ENCODE measurements around the gene CLEC10A. TPM values are rescaled to one million over a fixed set of nuclear protein-coding genes. Genes with fewer than 3 reads are reported as not detected.

Gene CLEC10A
- total and polyA plus RNA-seq, 10 of the 15 experiments (the other 5 are each of a cell fraction or from before 2014, with no cell fraction given), result not detected

GRCh38 chr17:7070712-7071111 lies 9.3 kb downstream of the CLEC10A start (continued):
- TF ChIP-seq, protein P1, sequence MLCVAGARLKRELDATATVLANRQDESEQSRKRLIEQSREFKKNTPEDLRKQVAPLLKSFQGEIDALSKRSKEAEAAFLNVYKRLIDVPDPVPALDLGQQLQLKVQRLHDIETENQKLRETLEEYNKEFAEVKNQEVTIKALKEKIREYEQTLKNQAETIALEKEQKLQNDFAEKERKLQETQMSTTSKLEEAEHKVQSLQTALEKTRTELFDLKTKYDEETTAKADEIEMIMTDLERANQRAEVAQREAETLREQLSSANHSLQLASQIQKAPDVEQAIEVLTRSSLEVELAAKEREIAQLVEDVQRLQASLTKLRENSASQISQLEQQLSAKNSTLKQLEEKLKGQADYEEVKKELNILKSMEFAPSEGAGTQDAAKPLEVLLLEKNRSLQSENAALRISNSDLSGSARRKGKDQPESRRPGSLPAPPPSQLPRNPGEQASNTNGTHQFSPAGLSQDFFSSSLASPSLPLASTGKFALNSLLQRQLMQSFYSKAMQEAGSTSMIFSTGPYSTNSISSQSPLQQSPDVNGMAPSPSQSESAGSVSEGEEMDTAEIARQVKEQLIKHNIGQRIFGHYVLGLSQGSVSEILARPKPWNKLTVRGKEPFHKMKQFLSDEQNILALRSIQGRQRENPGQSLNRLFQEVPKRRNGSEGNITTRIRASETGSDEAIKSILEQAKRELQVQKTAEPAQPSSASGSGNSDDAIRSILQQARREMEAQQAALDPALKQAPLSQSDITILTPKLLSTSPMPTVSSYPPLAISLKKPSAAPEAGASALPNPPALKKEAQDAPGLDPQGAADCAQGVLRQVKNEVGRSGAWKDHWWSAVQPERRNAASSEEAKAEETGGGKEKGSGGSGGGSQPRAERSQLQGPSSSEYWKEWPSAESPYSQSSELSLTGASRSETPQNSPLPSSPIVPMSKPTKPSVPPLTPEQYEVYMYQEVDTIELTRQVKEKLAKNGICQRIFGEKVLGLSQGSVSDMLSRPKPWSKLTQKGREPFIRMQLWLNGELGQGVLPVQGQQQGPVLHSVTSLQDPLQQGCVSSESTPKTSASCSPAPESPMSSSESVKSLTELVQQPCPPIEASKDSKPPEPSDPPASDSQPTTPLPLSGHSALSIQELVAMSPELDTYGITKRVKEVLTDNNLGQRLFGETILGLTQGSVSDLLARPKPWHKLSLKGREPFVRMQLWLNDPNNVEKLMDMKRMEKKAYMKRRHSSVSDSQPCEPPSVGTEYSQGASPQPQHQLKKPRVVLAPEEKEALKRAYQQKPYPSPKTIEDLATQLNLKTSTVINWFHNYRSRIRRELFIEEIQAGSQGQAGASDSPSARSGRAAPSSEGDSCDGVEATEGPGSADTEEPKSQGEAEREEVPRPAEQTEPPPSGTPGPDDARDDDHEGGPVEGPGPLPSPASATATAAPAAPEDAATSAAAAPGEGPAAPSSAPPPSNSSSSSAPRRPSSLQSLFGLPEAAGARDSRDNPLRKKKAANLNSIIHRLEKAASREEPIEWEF (IDR thresholded peaks at IDR 0.05; ENCODE audit: insufficient replicate concordance, low read depth, low read length), result no peak

DNA sequence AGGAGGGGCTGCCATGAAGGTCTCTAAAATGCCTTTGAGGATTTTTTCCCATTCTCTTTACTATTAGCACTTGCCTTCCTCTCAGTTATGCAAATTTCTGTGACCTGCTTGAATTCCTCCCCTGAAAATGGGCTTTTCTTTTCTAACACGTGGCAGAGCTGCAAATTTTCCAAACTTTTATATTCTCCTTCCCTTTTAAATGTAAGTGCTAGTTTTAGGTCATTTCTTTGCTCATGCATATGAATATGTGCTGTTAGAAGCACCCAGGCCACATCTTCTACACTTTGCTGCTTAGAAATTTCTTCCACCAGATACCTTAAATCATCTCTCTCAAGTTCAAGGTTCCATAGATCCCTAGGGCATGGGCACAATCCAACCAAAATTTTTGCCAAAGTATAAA lies 11.8 kb downstream of the CLEC10A start:
- Histone ChIP-seq H3K27me3 (replicated peaks in 1 of 2; ENCODE audit: control insufficient read depth in 2 of 2, insufficient read depth in 2 of 2, low read length in 1 of 2) (no peaks in the 10 kb centered on the region), H3K79me2 (ENCODE audit: control insufficient read depth, insufficient read depth, low read length) (no peaks in the 10 kb centered on the region), H3K9me3 (replicated peaks; ENCODE audit: control insufficient read depth, insufficient read depth, low read length) (no peaks in the 10 kb centered on the region; the same call in 2 of the 3 replicates), H3K4me3 (no peak overlapping the region), H3K9ac (ENCODE audit: control insufficient read depth, insufficient read depth, low read length) (no peak overlapping the region), H3K4me2 (ENCODE audit: control insufficient read depth, insufficient read depth) (no peak overlapping the region), H4K20me1 (ENCODE audit: control insufficient read depth, insufficient read depth) (no peaks in the 10 kb centered on the region), H3K27ac (ENCODE audit: control insufficient read depth, insufficient read depth) (no peak overlapping the region), H3K36me3 (ENCODE audit: control insufficient read depth in 2 of 2, insufficient read depth in 2 of 2, low read length in 1 of 2) (no peaks in the 10 kb centered on the region), H3K4me1 (ENCODE audit: control insufficient read depth, insufficient read depth, low read length) (no peaks in the 10 kb centered on the region), H2AFZ (ENCODE audit: control insufficient read depth, low read depth, low read length) (no peak overlapping the region)
- ChIA-PET POLR2A (no interaction called here), CTCF (no interaction called here), RAD21 (ENCODE audit: unreplicated experiment) (interaction anchor here (1.0 kb wide), 1 partner anchor 22 kb away, joined by 3 read pairs; no protein-coding TSS in a partner anchor), SMC1A (ENCODE audit: uncharacterized antibody, unreplicated experiment) (no interaction called here)
- DNase-seq (ENCODE audit: low read depth, low spot score) (no peak), ATAC-seq (no peak), FAIRE-seq (no peak)
- no TSS peak for BruUV-seq (replicated peaks)
- 0% methylated on average over 1 of the region's 1 CpG for WGBS (ENCODE audit: insufficient coverage, insufficient replicate concordance, low lambda C conversion rate, missing lambda C conversion rate)
- in situ Hi-C loops (cut with MboI), result no loop called here
- no peak for TF ChIP-seq TARDBP (IDR thresholded peaks at IDR 0.05; ENCODE audit: borderline replicate concordance)
- no peak for TF ChIP-seq TBL1XR1 (IDR thresholded peaks at IDR 0.05; ENCODE audit: low read depth, low read length)
- TF ChIP-seq CEBPZ (IDR thresholded peaks at IDR 0.05; ENCODE audit: low read depth, low read length), result no peak
- no peak for TF ChIP-seq BHLHE40 (IDR thresholded peaks at IDR 0.05; ENCODE audit: borderline replicate concordance in 1 of 2, low read depth in 2 of 2, low read length in 1 of 2)
- TF ChIP-seq HDGF (IDR thresholded peaks at IDR 0.05), result no peak
- no peak for TF ChIP-seq GATAD2B (conservative IDR thresholded peaks at IDR 0.05; ENCODE audit: low read depth)
- no peak for TF ChIP-seq CREM (IDR thresholded peaks at IDR 0.05; ENCODE audit: low read depth)
- no peak for TF ChIP-seq MEF2B (IDR thresholded peaks at IDR 0.05; ENCODE audit: partially characterized antibody, poor library complexity, severe bottlenecking)
- no peak for TF ChIP-seq WRNIP1 (IDR thresholded peaks at IDR 0.05; ENCODE audit: borderline replicate concordance, low read depth, low read length)
- TF ChIP-seq MEF2A (IDR thresholded peaks at IDR 0.05; ENCODE audit: insufficient read depth, low read depth, low read length), result no peak
- TF ChIP-seq CTCF (IDR thresholded peaks at IDR 0.05 in 2 of 3, conservative IDR thresholded peaks at IDR 0.05 in 1 of 3; ENCODE audit: control insufficient read depth in 2 of 3, extremely low read depth in 1 of 3, insufficient read depth in 1 of 3, low read depth in 3 of 3, low read length in 3 of 3), result no peak
- intact Hi-C loops (cut with micrococcal nuclease; ENCODE audit: unreplicated experiment), result no loop called here
